AML-193 (cell line): ENCODE measurements around the gene MEGF6.

ENCODE experiments used
- DNase-seq, 2 experiments: peaks; one replicate each; lab custom pipeline; 2025; lab: John Stamatoyannopoulos, UW

The MEGF6 gene

DNA sequence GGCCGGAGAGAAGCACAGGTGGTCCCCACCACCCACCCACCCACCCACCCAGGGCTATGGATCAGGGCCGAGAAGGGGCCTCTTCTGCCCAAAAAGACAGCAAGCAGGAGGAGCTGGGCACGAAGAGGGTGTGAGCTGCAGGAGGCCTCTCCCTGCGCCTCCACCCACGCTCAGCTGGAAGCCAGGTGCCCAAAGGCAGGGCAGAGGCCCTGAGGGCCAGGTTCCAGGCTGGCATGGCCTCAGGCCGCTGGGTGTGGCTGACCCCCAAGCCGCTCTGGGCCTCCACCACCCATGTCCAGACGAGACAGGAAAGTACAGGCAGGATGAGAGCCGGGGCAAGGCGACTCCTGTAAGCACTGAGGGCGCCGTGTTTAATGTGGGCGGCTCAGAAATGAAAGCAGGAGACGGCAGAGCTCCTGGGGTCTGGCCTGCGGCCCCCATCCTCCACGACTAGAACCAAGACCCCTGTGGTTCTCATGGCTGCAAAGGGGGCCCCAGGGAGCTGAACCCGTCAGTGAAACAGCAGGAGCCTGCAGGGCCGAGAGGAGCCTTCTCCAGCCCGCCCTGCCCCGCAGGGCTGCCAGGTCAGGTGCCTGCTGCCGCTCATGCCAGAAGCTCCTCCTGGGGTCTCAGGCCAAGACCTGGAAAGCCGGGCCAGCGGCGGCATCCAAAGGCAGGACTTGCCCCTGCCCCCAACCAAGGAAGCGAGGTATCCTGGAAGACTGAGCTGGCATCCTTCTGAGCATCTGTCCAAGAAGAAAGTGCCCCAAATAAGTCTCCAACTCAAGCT, 56.0 kb downstream of the MEGF6 start:
- no peak for DNase-seq

DNA sequence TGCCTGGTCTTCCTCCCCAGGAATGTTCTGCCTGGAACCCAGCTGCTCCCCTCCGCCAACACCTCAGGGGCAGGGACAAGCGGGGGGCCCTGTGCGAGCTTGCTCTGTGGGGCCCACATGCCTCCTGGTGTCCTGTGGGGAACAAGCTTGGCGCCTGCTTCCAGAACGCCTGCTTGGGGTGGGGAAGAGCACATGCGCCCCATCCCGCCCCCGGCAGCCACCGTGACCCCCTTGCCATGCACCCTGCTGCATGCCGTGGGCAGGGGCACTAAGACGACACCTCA, 57.4 kb downstream of the MEGF6 start:
- DNase-seq: no peak

DNA sequence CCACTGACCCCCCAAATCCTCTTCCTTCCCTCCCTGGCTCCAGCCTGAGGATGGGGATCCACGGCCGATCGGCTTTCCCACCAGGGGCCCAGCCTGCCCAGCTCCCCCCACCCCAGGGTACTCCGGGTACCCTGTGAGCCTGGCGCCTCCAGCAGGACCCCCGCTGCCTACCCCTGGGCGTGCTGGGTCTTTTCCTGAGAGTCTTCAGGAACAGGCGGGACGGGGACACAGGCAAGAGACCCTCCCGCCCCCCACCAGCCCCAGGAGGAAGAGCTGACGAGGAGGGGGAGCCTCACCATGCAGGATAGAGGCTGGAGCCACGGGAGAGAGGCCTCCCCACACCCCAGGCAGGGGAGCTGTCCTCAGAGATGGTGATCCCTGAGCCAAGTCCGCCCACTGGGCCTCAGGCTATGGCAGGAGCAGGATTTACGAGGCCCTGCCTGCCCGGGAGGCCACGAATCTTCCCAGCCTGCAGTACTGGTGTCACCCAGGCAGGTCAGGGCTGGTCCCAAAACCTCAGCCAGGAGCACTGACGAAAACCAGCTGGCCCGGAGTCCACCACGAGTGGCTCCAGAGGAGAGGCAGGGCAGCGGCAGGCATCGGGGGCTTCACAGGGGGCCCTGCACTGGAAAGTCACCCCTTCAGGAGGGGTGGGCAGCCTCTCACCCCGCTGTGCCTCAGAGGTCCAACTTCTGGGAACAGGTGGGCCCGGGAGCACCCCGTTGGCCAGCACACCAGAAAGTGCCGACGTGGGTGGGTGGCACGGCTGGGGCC, 58.0 kb downstream of the MEGF6 start:
- DNase-seq: no peak

DNA sequence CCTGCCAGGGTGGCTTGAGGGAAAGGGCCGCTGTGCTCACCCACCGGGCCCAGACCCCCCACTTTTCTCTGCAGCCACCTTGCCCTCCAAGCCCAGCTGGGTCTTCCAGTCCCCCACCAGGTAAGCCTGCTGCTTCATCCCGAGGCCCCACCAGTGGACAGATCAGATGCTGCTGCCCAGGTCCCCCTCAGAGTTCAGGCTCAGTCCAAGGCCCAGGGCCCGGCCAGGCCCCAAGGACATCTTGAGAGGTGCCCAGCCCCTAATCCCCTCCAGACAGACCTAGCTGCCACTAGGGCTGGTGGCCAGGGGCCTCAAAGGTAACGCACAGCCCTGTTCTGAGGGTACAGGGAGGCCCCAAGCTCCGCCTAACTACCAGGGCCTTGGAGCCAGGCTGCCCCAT, 58.6 kb downstream of the MEGF6 start:
- DNase-seq: no peak

DNA sequence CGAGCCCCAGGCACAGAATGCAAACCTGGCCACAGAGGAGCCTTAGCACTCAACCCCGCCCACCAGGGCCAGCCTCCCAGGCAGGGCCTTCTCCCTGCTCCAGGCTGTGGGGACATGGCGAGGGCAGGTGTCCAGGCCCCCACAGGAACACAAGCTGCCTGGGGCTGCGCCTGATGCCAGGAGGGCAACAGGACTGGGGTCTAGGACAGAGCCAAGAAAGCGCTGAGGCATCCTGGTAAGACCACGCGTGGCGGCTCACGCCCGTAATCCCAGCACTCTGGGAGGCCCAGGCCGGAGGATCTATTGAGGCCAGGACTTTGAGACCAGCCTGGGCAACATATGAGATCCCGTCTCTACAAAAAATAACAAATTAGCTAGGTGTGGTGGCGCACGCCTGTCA, 59.1 kb downstream of the MEGF6 start:
- DNase-seq: no peak

DNA sequence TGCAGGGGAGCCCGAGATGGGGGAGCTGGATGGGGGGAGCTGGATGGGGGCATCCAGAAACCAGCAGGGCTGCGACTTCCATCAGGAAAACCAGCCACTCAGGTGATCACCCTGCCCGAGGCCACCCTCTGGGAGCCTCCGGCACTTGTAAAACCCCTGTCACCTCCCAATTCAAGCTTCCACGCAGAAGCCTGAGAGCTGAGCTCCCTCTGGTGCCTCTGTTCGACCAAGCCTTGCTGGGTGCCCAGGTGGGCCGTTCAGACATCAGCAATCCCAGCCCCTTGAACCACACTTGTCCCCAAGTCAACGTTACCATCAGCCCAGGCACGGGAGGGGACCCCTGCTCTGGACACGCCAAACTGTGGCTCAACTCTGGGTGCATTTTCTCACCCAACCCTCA, 59.6 kb downstream of the MEGF6 start:
- DNase-seq: no peak

DNA sequence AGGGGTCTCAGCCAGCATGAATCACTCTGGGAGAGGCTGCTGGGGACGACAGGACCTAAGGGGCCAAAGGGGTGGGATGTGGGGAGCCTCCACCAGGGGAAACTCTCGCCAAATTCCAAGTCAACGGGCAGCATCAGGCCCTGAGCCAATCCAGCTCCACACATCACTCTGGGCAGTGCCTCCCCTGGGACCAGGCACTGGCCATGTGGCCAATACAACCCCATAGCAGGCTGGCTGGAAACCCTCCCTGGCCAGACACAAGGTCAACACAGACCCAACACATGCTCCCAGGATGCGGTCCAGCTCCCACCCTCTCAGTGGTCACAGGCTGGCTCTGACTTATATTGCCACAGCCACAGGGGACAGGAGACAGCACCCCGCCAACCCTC, 60.0 kb downstream of the MEGF6 start:
- no peak for DNase-seq

DNA sequence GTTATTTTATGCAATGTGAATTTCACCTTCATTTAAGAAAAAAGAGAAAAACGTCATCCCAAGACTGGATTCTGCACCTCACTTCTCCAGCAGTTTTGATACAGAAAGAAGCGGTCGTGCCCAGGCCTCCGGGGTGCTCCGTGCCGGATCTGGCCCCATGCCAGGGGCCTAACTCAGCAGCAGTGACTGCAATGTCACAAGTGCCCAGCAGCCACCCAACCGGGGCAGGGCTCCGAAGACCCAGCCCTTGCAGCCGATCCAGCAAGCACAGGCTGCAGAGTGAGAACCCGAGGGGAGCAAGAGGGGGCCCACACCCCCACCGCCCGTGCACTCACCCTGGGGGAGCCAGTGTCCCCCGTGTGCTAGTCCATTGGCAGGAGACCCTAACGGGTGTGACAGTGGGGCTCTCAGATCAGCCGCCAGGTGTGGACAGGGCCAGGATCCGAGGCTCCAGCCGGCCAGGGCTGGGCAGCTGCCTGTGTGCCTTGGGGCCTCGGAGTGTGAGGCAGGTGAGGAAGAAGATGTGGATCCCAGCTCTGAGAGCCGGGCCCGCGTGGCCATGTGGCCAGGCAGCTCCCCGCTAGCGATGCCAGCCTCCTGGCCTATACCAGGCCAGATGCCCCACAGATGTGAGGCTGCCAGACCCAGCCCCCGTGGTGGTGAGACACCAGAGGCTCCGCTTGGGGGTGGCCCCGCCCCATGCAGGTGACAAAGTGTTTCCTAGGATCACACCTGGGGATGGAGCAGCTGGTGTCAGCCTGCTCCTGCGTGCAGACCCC, 60.6 kb downstream of the MEGF6 start:
- DNase-seq: no peak

DNA sequence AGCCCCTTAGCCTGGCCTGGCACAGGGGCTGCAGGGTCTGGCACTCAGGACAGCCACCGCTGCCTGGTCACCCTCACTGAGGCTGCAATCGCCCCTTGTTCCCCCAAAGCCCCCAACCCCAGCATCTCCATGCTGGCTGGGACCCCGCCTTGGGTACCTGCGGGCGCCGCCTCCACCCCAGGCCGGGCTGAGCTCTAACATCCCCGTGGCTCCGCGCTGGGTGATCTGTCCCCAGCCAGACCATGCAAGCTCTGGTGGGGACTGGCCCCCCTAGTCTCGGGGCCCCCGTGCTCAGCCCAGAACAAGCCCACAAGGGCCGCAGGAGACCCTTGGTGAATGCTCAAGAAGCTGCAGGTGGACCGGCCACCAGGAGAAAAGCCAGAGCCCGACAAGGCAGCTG, 62.4 kb downstream of the MEGF6 start:
- no peak for DNase-seq

DNA sequence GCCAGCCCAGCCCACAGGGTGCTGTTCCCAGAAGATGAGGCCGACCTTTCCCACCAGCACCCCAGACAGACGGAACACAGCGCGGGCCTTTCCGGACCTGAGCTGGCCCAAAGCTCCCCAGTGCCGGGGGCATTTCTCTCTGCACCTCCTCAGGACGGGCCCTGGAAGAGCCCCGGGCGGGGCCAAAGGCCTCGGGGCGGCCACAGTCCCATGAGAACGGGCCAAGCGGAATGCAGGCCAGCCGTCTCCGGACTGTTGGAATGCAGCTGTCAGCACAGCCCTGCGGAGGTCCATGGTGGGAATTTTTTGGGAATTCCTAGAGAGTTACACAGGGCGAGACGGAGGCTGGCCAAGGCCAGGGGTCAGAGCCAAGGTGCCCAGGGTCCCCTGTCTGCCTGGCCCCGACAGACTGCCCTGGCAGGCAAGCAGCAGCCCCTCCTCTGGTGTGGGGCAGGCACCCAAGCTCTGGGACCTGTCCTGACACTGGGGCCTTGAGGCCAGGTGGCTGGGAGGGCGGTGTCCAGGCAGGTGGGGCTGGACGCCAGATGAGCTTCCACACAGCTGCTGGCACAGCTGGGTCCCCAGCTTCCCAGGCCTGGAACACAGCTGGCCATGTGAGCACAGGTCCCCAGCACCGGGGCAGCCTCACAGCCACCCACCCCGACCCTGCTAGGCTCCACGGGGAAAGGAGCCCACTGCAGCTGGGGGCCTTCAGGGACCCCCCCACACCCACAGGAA, 63.0 kb downstream of the MEGF6 start:
- DNase-seq: no peak

DNA sequence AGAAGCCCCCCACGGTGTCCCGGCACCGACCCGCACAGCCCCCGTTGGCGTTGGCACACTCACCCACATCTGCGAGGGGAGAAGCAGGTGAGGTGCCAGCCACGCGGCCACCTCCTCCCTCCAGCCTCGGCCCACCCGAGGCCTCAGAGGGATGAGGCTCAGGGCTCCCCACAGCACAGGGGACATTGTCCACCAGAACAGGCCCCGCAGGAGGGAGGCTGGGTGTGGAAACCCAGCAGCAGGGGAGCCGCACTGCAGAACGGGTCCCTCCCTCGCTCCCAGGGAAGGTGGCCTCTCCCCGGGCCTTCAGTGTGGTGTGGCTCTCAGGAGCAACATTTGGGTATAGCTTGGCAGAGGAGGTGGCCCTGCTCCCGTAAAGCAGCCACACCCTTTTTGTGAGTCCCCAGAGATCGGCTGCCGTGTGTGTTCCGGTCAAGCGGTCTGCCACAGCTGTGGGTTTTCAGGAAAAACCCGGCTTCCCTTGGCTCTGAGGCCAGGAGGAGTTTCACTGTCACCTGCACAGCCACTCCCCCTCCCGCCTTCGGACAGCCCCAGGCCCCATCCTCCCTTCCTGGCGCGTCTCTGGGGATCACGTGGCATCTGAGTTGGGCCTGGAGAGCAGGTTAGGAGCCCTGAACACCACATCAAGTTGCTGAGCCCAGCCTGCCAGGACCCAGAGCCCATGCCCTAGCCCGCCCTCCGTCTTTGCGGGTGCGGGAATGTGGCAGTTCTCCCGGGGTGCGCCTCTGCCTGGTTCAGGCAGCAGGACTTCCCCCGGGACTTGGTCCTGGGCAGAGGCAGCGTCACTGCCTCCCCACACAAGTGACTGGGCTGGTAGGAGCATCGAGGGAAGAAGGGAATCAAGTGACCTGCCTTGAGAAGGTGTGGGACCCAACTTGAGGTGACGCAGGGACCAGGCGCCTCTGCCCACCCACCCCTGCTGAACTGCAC, 64.0 kb downstream of the MEGF6 start:
- DNase-seq: no peak

DNA sequence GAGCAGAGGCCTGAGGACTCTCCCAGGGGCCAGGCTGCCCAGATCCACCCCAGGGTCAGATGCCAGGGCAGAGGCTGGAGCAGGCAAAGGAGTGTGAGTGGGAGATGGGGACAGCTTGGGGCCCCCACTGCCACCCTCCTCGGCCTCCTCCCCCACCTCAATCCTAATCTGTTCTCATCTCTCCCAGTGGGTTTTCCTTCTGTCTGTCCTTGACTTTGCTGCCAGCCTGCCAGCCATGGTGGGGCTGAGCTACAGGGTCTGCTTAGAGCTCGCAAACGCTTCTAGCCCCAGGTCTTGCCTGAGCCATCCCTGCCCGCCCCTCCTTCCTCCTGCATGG, 65.3 kb downstream of the MEGF6 start:
- DNase-seq: no peak

DNA sequence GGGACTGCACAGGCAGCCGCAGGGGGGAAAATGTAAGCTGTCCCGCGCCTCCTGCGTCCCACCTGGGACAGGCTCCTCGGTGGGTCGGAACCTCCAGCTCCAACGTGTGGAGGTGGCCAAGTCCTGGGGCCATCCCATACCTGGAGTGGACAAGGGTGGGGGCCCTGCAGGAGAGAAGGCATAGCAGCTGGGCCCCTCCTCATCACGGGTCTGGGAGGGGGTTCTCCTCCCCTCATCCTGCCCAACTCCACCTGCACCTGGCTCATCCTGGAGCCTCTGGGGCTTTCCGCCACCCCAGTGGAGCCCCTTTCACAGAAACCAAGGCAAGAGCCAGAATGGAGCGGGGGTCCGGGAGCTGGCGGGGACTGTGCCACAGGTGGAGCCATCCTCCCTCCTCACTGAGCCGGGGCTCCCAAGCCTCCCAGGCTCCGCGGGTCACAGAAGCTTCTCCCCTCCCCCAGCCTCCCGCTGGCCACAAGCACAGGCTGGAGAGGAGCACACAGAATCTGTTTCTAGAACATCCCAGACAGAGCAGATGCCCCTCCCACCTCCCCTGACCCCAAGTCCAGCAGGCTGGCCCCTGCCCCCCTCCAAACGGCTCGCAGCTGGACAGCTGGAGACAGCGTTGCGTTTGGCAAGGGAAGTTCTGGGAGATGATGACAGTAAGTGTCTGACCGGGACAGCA, 65.8 kb downstream of the MEGF6 start:
- no peak for DNase-seq

DNA sequence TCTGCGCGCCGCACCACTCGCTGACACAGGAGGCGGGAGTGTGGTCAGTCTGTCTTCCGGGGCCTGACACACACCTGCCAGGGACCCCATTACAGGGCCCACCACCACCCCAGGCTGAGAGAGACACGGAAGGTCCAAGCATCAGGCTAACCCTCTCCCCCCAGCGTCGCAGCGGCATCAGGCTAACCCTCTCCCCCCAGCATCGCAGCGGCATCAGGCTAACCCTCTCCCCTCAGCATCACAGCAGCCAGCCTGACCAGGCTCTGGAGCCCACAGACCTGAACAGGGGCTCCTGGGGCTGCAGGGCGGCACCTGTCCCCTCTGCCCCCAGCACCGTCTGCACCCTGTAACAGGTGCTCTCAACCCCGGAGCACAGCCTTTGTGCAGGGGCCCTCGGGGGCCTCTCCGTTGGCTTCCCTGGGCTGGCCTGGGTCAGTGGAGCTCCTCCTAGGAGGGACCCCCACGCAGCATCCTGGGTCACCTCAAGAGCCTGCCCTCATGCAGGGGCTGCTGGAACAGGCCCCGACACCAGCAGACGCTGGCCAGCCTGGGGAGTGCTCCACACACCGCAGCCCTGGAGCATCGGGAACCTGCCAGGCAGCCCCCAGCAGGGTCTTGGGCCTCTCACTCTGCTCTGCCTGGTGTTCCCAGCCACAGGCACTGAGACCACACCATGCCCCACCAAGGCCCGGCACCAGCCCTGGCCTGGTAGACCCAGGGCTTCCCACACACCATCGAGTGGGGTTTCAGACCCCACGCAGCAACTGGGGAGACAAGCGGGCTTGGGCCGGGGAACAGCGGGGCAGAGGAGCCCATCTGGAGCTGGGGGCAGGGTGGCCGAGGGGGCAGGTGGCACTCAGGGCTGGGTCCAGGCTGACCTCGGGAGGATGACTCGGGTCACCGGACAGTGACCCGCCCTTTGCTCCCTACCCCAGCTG, 67.0 kb downstream of the MEGF6 start:
- DNase-seq: no peak

DNA sequence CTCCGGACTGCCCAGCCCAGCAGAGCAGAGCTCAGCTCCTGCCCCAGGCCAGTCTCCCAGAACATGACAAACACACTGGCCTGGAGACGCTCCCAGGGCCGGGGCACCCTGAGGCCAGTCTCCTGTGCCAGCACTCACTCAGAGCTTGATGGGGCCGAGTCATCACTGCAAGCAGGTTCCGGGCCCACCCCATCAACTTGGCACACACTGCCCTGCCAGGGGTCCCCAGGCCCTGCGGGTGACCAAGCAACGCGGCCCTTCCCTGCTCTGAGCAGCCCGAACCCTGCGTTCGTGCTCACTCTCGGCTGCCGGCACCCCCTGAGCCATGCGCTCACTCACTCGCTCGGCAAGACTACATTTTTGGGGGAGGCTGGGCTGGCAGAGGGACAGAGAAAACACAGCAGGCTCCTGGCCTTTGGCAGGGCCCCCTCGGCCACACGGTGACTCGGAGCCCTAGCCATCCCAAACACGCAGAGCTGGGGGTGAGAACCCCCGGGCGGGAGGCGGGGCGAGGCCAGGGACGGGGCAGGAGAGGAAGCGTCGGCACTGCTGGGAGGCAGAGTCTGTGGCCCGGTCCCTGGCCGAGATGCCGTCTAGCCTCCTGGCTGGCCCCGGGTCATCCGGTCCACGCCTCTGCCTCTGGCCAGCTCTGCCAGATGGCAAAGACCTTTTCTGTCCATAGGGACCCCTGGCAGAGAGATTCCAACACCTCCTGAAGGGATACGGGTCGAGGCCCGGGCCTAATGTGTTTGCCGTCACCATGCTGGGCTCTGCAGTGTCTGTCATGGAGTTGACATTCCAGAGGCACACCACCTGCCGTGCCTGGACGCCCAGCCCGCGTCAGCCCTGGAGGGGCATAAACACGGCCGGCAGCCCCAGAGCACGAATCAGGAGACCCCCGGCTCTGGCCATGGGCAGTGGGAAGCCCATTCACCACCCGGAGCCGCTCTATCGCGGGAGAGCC, 68.0 kb downstream of the MEGF6 start:
- DNase-seq: no peak

DNA sequence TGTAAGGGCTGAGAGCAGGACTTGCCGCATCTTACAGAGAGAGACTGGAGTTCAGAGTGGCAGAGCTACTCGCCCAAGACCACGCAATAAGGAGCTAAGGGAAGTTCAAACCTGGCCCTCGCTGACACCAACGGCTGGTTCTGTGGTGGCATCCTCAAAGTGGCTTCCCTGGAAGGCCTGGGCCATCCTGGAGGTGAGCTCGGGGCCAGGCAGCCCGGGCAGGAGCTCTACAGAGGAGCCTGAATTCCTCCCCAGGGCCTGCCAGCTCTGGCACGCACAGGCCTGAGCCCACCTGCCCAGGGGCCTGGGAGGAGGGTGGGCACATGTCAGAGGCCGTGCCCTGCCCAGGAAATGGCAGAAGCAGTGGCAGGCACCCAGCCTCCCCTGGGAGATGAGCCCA, 68.6 kb downstream of the MEGF6 start:
- no peak for DNase-seq

DNA sequence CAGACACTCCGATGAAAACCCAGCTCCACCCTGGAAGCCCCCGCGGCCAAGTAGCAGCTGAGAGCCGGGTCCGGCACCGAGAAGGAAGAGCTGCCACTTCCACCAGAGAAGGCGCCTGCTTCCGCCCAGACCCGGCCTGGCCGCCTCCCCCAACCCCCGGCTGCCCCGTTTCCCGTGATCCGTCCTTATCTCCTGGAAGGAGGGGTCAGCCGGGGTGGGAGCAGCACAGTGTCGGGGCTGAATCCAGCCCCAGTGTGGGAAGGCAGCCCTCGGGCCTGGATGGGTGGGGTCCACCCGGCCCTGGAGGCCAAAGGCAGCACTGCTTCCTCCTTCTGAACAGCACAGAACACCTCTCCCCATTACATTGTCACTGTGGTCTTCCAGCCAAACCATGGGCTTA, 69.4 kb downstream of the MEGF6 start:
- DNase-seq: no peak

DNA sequence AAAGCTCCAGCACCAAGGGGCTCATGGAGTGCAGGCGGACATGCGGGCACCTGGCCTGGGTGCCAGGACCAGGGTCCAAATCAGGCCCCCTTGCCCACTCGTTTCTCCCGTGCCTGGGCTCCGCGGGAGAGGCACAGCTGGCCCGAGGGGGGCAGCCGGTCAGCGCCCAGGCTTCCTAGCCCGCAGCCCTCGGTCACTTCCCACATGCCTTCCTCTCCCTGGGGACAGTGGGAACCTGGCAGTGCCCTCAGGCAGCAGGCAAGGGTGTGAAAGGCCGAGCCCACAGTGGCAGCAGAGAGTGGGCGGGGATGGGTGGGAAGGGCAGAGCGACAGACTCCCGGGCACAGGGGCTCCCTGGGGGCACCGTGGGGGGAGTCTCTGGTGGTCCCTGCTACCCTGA, 69.8 kb downstream of the MEGF6 start:
- DNase-seq: no peak
